H1 (cell line): Measurements from ENCODE around the gene C9orf40. TPM values are rescaled to one million over a fixed set of nuclear protein-coding genes. Genes with fewer than 3 reads are reported as not detected.

Source experiments
- CTCF ChIA-PET: fragments of 300-600 bp; sonication (Branson Sonifier 250); formaldehyde crosslinking; loops from one replicate; lab custom pipeline; 2021; ENCODE audit not compliant: partially characterized antibody; lab: Charles Lee
- POLR2A ChIA-PET: fragments of 300-600 bp; sonication (Branson Sonifier 250); formaldehyde crosslinking; loops from one replicate; lab custom pipeline; 2021; ENCODE audit warnings: inconsistent platforms; ENCODE audit not compliant: partially characterized antibody; lab: Charles Lee
- DNase-seq, 2 experiments: peaks; one replicate each; pipeline versions ENCODE4 v3.0.0 to v3.0.0-alpha.2; 2010 to 2022; ENCODE audit warnings: low spot score in 2 of 2, low read depth in 1 of 2, mixed read lengths in 1 of 2
- FAIRE-seq: peaks from 2 replicates; lab custom pipeline; 2011; peaks lifted over from hg19 to GRCh38; lab: Jason Lieb, UNC
- H2AFZ ChIP-seq: 2 replicates; pipeline ENCODE4 v1.8.1; 2012; ENCODE audit warnings: low read length, inconsistent platforms
- H2AK5ac ChIP-seq: 2 replicates; pipeline ENCODE4 v1.6.1; 2013; ENCODE audit warnings: low read depth, low read length
- H2BK120ac ChIP-seq: replicated peaks from 2 replicates; pipeline ENCODE3; 2013; ENCODE audit warnings: low read depth, low read length, inconsistent platforms
- H2BK12ac ChIP-seq: 2 replicates; pipeline ENCODE4 v1.6.1; 2013; ENCODE audit warnings: low read depth, low read length
- H2BK15ac ChIP-seq: 2 replicates; pipeline ENCODE4 v1.6.1; 2013; ENCODE audit warnings: low read length
- H2BK20ac ChIP-seq: 2 replicates; pipeline ENCODE4 v1.6.1; 2013; ENCODE audit warnings: low read length
- H2BK5ac ChIP-seq: 2 replicates; pipeline ENCODE4 v1.6.1; 2013; ENCODE audit warnings: low read depth, low read length
- H3K14ac ChIP-seq: 2 replicates; pipeline ENCODE4 v1.6.1; 2013; ENCODE audit warnings: inconsistent platforms; ENCODE audit not compliant: insufficient read length
- H3K18ac ChIP-seq: 2 replicates; pipeline ENCODE4 v1.6.1; 2013; ENCODE audit warnings: low read length; ENCODE audit errors: extremely low read depth
- H3K23ac ChIP-seq: 2 replicates; pipeline ENCODE4 v1.6.1; 2013; ENCODE audit warnings: inconsistent platforms; ENCODE audit not compliant: insufficient read length
- H3K23me2 ChIP-seq: 2 replicates; pipeline ENCODE4 v1.6.1; 2013; ENCODE audit warnings: low read depth, low read length
- H3K27ac ChIP-seq: 2 replicates; pipeline ENCODE4 v1.6.1; 2011; ENCODE audit warnings: low read depth, low read length, inconsistent platforms
- H3K27me3 ChIP-seq, 4 experiments: replicated peaks in 1 of 4; 1 replicate in 1 of 4; 2 replicates in 3 of 4; pipeline versions ENCODE4 v1.6.1 to v1.8.1; 2011 to 2013; ENCODE audit warnings: low read length in 3 of 4, mild to moderate bottlenecking in 3 of 4, inconsistent platforms in 2 of 4, mixed read lengths in 2 of 4, moderate library complexity in 1 of 4; ENCODE audit not compliant: control insufficient read depth in 3 of 4, insufficient read depth in 3 of 4; ENCODE audit errors: extremely low read depth in 1 of 4
- H3K36me3 ChIP-seq, 4 experiments: 2 replicates each; pipeline versions ENCODE4 v1.6.1 to v1.8.1; 2011 to 2013; ENCODE audit warnings: mild to moderate bottlenecking in 4 of 4, low read length in 3 of 4, moderate library complexity in 2 of 4, control low read depth in 1 of 4, inconsistent platforms in 1 of 4; ENCODE audit not compliant: insufficient read depth in 4 of 4, control insufficient read depth in 2 of 4
- H3K4ac ChIP-seq: replicated peaks from 2 replicates; pipeline ENCODE3; 2013; ENCODE audit warnings: low read length, low read depth, mixed read lengths, inconsistent platforms; ENCODE audit not compliant: insufficient read length
- H3K4me1 ChIP-seq, 4 experiments: replicated peaks in 1 of 4; 1 replicate in 1 of 4; 2 replicates in 3 of 4; pipeline versions ENCODE4 v1.6.1 to v1.8.1; 2011 to 2013; ENCODE audit warnings: low read length in 3 of 4, inconsistent platforms in 2 of 4, mixed read lengths in 1 of 4; ENCODE audit not compliant: insufficient read depth in 4 of 4, control insufficient read depth in 3 of 4
- H3K4me2 ChIP-seq, 2 experiments: 2 replicates each; pipeline versions ENCODE4 v1.6.1 to v1.8.1; 2011 to 2013; ENCODE audit warnings: low read depth in 2 of 2, low read length in 2 of 2, control low read depth in 1 of 2, inconsistent platforms in 1 of 2, mild to moderate bottlenecking in 1 of 2; ENCODE audit not compliant: insufficient read depth in 1 of 2
- H3K4me3 ChIP-seq, 4 experiments: fragments of 200-600, 300-600 bp in 1 of 4; sonication (generic), shearing (Covaris generic), sonication (Bioruptor Twin) in 1 of 4; 2 replicates each; pipeline versions ENCODE4 v1.5.1 to v1.8.1; 2011 to 2016; ENCODE audit warnings: low read length in 4 of 4, low read depth in 3 of 4, control low read depth in 2 of 4, inconsistent platforms in 2 of 4, mild to moderate bottlenecking in 2 of 4, mixed read lengths in 1 of 4, moderate library complexity in 1 of 4; ENCODE audit not compliant: insufficient read depth in 2 of 4; ENCODE audit errors: extremely low read depth in 1 of 4
- H3K56ac ChIP-seq: replicated peaks from 2 replicates; pipeline ENCODE3; 2013; ENCODE audit warnings: low read depth, mild to moderate bottlenecking, mixed read lengths, low read length, inconsistent platforms; ENCODE audit not compliant: insufficient read length
- H3K79me1 ChIP-seq: 2 replicates; pipeline ENCODE4 v1.6.1; 2013; ENCODE audit warnings: low read depth, low read length, control low read depth
- H3K79me2 ChIP-seq, 2 experiments: 2 replicates each; pipeline versions ENCODE4 v1.6.1 to v1.8.1; 2012 to 2013; ENCODE audit warnings: low read length in 2 of 2, mild to moderate bottlenecking in 2 of 2, inconsistent platforms in 1 of 2; ENCODE audit not compliant: insufficient read depth in 2 of 2, control insufficient read depth in 1 of 2
- H3K9ac ChIP-seq, 4 experiments: replicated peaks in 1 of 4; 1 replicate in 1 of 4; 2 replicates in 3 of 4; pipeline versions ENCODE4 v1.6.1 to v1.8.1; 2011 to 2013; ENCODE audit warnings: low read depth in 3 of 4, low read length in 3 of 4, control low read depth in 2 of 4, mild to moderate bottlenecking in 2 of 4, moderate library complexity in 2 of 4, inconsistent platforms in 1 of 4; ENCODE audit errors: extremely low read depth in 1 of 4
- H3K9me3 ChIP-seq, 2 experiments: 2 replicates each; pipeline versions ENCODE4 v1.6.1 to v1.8.1; 2012 to 2013; ENCODE audit warnings: mild to moderate bottlenecking in 2 of 2, moderate library complexity in 2 of 2, control low read depth in 1 of 2, inconsistent platforms in 1 of 2, low read depth in 1 of 2, low read length in 1 of 2, mixed read lengths in 1 of 2; ENCODE audit not compliant: insufficient read depth in 2 of 2
- H4K20me1 ChIP-seq, 2 experiments: replicated peaks in 1 of 2; 2 replicates each; pipeline versions ENCODE3 to v1.8.1; 2011 to 2013; ENCODE audit warnings: inconsistent platforms in 2 of 2, low read length in 2 of 2, mild to moderate bottlenecking in 1 of 2; ENCODE audit not compliant: insufficient read depth in 2 of 2, control insufficient read depth in 1 of 2
- H4K5ac ChIP-seq: 2 replicates; pipeline ENCODE4 v1.6.1; 2013; ENCODE audit warnings: low read length, low read depth, mixed read lengths, inconsistent platforms; ENCODE audit not compliant: insufficient read length
- H4K8ac ChIP-seq: 2 replicates; pipeline ENCODE4 v1.8.0; 2013; ENCODE audit warnings: mild to moderate bottlenecking, moderate library complexity, low read length, inconsistent platforms; ENCODE audit not compliant: insufficient read depth; ENCODE audit errors: extremely low read depth
- H4K91ac ChIP-seq: replicated peaks from 2 replicates; pipeline ENCODE3; 2013; ENCODE audit warnings: low read length, mixed read lengths, inconsistent platforms; ENCODE audit not compliant: insufficient read length
- ASH2L ChIP-seq: fragments of 200-600, 300-600 bp; sonication (generic); IDR thresholded peaks from one replicate; pipeline ENCODE4 v1.7.1; 2017; ENCODE audit warnings: low read length
- CREB1 ChIP-seq: IDR thresholded peaks from 2 replicates; pipeline ENCODE4 v1.6.1; 2012; ENCODE audit warnings: inconsistent platforms
- EP300 ChIP-seq, 2 experiments: IDR thresholded peaks; 1 replicate in 1 of 2; 2 replicates in 1 of 2; pipeline ENCODE4 v1.6.1; 2011 to 2012; ENCODE audit warnings: low read depth in 2 of 2, low read length in 2 of 2, mild to moderate bottlenecking in 2 of 2, borderline replicate concordance in 1 of 2, inconsistent platforms in 1 of 2, moderate library complexity in 1 of 2
- JUN ChIP-seq: IDR thresholded peaks from 2 replicates; pipeline ENCODE4 v1.6.1; 2011; ENCODE audit warnings: low read depth, mild to moderate bottlenecking, improper control_type of control experiment, low read length
- KDM5A ChIP-seq: fragments of 200-600 bp; IDR thresholded peaks from 2 replicates; pipeline ENCODE4 v1.7.1; 2012; ENCODE audit warnings: mild to moderate bottlenecking, low read length, inconsistent platforms, mixed read lengths
- MAFK ChIP-seq: IDR thresholded peaks from 2 replicates; pipeline ENCODE4 v1.6.1; 2012; ENCODE audit warnings: low read depth, mild to moderate bottlenecking, improper control_type of control experiment, low read length
- NRF1 ChIP-seq: IDR thresholded peaks from 2 replicates; pipeline ENCODE4 v1.6.1; 2011; ENCODE audit warnings: mild to moderate bottlenecking, low read depth, low read length, improper control_type of control experiment
- RFX5 ChIP-seq: IDR thresholded peaks from 2 replicates; pipeline ENCODE4 v1.6.1; 2011; ENCODE audit warnings: low read depth, low read length, improper control_type of control experiment, borderline replicate concordance
- SUZ12 ChIP-seq: fragments of 200-600 bp; sonication (generic); IDR thresholded peaks from 2 replicates; pipeline ENCODE4 v1.6.1; 2012; ENCODE audit warnings: mild to moderate bottlenecking, inconsistent platforms, low read length, moderate library complexity, mixed read lengths
- WGBS, 2 experiments: shearing (Covaris generic) in 1 of 2; methylation state at CpG; one replicate each; pipeline versions ENCODE4 v1.1.6 to v1.1.7; 2013 to 2015; ENCODE audit warnings: low lambda C conversion rate in 2 of 2, mixed read lengths in 2 of 2, inconsistent platforms in 1 of 2, low coverage in 1 of 2, missing lambda C conversion rate in 1 of 2; ENCODE audit not compliant: insufficient replicate concordance in 2 of 2, insufficient coverage in 1 of 2, insufficient read length in 1 of 2; ENCODE audit errors: extremely low coverage in 1 of 2, missing lambda C conversion rate in 1 of 2; 5-methylcytosine and 5-hydroxymethylcytosine counted together
- polyA plus RNA-seq, 7 experiments: library from polyadenylated mRNA; depleted of rRNA in 3 of 7; stranded (reverse) in 5 of 7; unstranded in 2 of 7; fragments of >200 nt in 5 of 7; fragments of 200-250 nt in 2 of 7; gene quantifications; 1 replicate in 5 of 7; 2 replicates in 1 of 7; 4 replicates in 1 of 7; pipeline versions ENCODE4 v1.2.1 to v1.2.3, GENCODE V29; 2011 to 2013; ENCODE audit warnings: missing spikeins in 2 of 7, mixed read lengths in 2 of 7
- total RNA-seq: library from RNA; stranded (reverse); fragmentation: NEBNext Ultra II Directional; extraction: Animal tissue kit (Norgen Biotek cat#: 25700); gene quantifications from 2 replicates; pipeline ENCODE4 v1.2.1, GENCODE V29; 2021
- TF ChIP-seq, protein P1 (sequence below): IDR thresholded peaks from 2 replicates; pipeline ENCODE4 v1.6.1; 2012; ENCODE audit warnings: low read length, inconsistent platforms
- TF ChIP-seq, protein P2 (sequence below): IDR thresholded peaks from 2 replicates; pipeline ENCODE4 v1.6.1; 2011; ENCODE audit warnings: low read length, improper control_type of control experiment

C9orf40 gene
- total and polyA plus RNA-seq, 2 of the 8 experiments (the other 6 are each of a cell fraction or from before 2014, with no cell fraction given) = 3.6 to 11.2 TPM

GRCh38 chr9:74974558-74974957 lies 21.8 kb upstream of the C9orf40 start:
- Histone ChIP-seq H3K14ac (no peak overlapping the region), H4K91ac (no peak overlapping the region), H3K9ac (no peak overlapping the region), H3K56ac (no peak overlapping the region), H2BK120ac (no peak overlapping the region), H4K8ac (no peak overlapping the region), H4K20me1 (no peaks in the 10 kb centered on the region), H3K9me3 (0 out of 4 replicates have a peak, but pooled peaks cover 2 to 5% of the 10 kb centered on the region in 2 experiments), H2BK20ac (no peak overlapping the region), H3K27ac (no peak overlapping the region), H3K4me1 (peaks cover 0 to 6% (median 0%) of the 10 kb centered on the region in 4 experiments; a peak in 2 of 7 replicates), H3K79me1 (no peaks in the 10 kb centered on the region), H3K79me2 (no peaks in the 10 kb centered on the region), H3K23me2 (no peaks in the 10 kb centered on the region), H3K27me3 (no peaks in the 10 kb centered on the region), H3K4me2 (no peak overlapping the region), H3K4ac (no peak overlapping the region), H2AK5ac (no peak overlapping the region), H4K5ac (no peak overlapping the region), H2BK5ac (no peak overlapping the region; the same call in 1 of the 2 replicates), H3K36me3 (peaks cover 0 to 5% (median 2%) of the 10 kb centered on the region in 4 experiments; a peak in 4 of 8 replicates), H2BK12ac (no peak overlapping the region), H3K18ac (no peak overlapping the region), H3K4me3 (no peak overlapping the region), H2BK15ac (no peak overlapping the region), H3K23ac (no peak overlapping the region), H2AFZ (no peak overlapping the region)
- no peak for FAIRE-seq
- ChIA-PET POLR2A (interaction anchor here (1.5 kb wide), 1 partner anchor 12 kb away, joined by 3 read pairs; no protein-coding TSS in a partner anchor), CTCF (interaction anchor here (0.5 kb wide), 1 partner anchor 124 kb away, joined by 3 read pairs; no protein-coding TSS in a partner anchor)
- DNase-seq = no peak
- 89% methylated on average over 1 of the region's 1 CpG; no CpG with 5 or more reads in 1 of the 2 experiments for WGBS, 2 experiments
- TF ChIP-seq JUN (no peak), ASH2L (no peak), CREB1 (no peak), EP300 (IDR thresholded peaks at IDR 0.05; ENCODE audit: borderline replicate concordance in 1 of 2, low read depth in 2 of 2, low read length in 2 of 2) (no peak), SUZ12 (no peak), MAFK (no peak), RFX5 (no peak), KDM5A (no peak), NRF1 (no peak)
- TF ChIP-seq, protein P1, sequence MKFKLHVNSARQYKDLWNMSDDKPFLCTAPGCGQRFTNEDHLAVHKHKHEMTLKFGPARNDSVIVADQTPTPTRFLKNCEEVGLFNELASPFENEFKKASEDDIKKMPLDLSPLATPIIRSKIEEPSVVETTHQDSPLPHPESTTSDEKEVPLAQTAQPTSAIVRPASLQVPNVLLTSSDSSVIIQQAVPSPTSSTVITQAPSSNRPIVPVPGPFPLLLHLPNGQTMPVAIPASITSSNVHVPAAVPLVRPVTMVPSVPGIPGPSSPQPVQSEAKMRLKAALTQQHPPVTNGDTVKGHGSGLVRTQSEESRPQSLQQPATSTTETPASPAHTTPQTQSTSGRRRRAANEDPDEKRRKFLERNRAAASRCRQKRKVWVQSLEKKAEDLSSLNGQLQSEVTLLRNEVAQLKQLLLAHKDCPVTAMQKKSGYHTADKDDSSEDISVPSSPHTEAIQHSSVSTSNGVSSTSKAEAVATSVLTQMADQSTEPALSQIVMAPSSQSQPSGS = no peak
- TF ChIP-seq, protein P2, sequence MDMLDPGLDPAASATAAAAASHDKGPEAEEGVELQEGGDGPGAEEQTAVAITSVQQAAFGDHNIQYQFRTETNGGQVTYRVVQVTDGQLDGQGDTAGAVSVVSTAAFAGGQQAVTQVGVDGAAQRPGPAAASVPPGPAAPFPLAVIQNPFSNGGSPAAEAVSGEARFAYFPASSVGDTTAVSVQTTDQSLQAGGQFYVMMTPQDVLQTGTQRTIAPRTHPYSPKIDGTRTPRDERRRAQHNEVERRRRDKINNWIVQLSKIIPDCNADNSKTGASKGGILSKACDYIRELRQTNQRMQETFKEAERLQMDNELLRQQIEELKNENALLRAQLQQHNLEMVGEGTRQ = no peak
